Nephron progenitor cell (in vitro differentiated cells): Measurements from ENCODE around the gene MYO1H.

Source experiments
- DNase-seq: peaks from one replicate; pipeline ENCODE4 v3.0.0; 2021
- H3K27ac Mint-ChIP-seq: 2 replicates; pipeline ENCODE4 v1.8.0; 2021; ENCODE audit warnings: mild to moderate bottlenecking, moderate library complexity, mixed read lengths
- H3K27me3 Mint-ChIP-seq: 2 replicates; pipeline ENCODE4 v1.8.0; 2021; ENCODE audit warnings: mild to moderate bottlenecking, low read depth, mixed read lengths; ENCODE audit not compliant: poor library complexity
- H3K36me3 Mint-ChIP-seq: 2 replicates; pipeline ENCODE4 v1.8.0; 2021; ENCODE audit warnings: low read depth, mixed read lengths
- H3K4me1 Mint-ChIP-seq: 2 replicates; pipeline ENCODE4 v1.8.0; 2021; ENCODE audit warnings: mixed read lengths
- H3K4me3 Mint-ChIP-seq: 2 replicates; pipeline ENCODE4 v1.8.0; 2021; ENCODE audit warnings: mild to moderate bottlenecking, moderate library complexity, mixed read lengths
- H3K9me3 Mint-ChIP-seq: 2 replicates; pipeline ENCODE4 v1.8.0; 2021; ENCODE audit warnings: mild to moderate bottlenecking, moderate library complexity, mixed read lengths
- CTCF ChIP-seq: fragments of 200-600 bp; sonication (generic); IDR thresholded peaks from 2 replicates; pipeline ENCODE4 v1.5.0; 2021; ENCODE audit warnings: antibody characterized with exemption

Gene MYO1H

GRCh38 chr12:109430244-109430643 is 82.5 kb downstream of the MYO1H start:
- Mint-ChIP-seq H3K4me1 (peaks cover 24% of the 10 kb centered on the region), H3K4me3 (no peak overlapping the region), H3K27me3 (peaks cover 13% of the 10 kb centered on the region), H3K36me3 (no peaks in the 10 kb centered on the region), H3K9me3 (no peaks in the 10 kb centered on the region), H3K27ac (no peak overlapping the region)
- no peak for TF ChIP-seq CTCF
- no peak for DNase-seq

- Mint-ChIP-seq H3K9me3 (no peaks in the 10 kb centered on the region), H3K27ac (no peak overlapping the region), H3K4me3 (no peak overlapping the region), H3K36me3 (no peaks in the 10 kb centered on the region), H3K27me3 (peaks cover 3% of the 10 kb centered on the region), H3K4me1 (peaks cover 36% of the 10 kb centered on the region)
- no peak for DNase-seq
- TF ChIP-seq CTCF, result no peak
Measured at GRCh38 chr12:109432431-109432830, 84.7 kb downstream of the MYO1H start.

GRCh38 chr12:109432842-109433304 is 85.2 kb downstream of the MYO1H start:
- TF ChIP-seq CTCF, result peak; percentile 70
- peaks cover 36% of the 10 kb centered on the region for H3K4me1 Mint-ChIP-seq
- H3K36me3 Mint-ChIP-seq, result no peaks in the 10 kb centered on the region
- H3K27ac Mint-ChIP-seq, result no peak overlapping the region
- H3K27me3 Mint-ChIP-seq, result peaks cover 3% of the 10 kb centered on the region
- peak; percentile 86 for DNase-seq
- no peaks in the 10 kb centered on the region for H3K9me3 Mint-ChIP-seq
- H3K4me3 Mint-ChIP-seq, result no peak overlapping the region

- Mint-ChIP-seq H3K4me1 (peaks cover 36% of the 10 kb centered on the region), H3K9me3 (no peaks in the 10 kb centered on the region), H3K27ac (no peak overlapping the region), H3K4me3 (no peak overlapping the region), H3K36me3 (no peaks in the 10 kb centered on the region), H3K27me3 (peaks cover 3% of the 10 kb centered on the region)
- TF ChIP-seq CTCF, result peak; percentile 44
- DNase-seq, result peak; percentile 37
Measured at GRCh38 chr12:109433618-109434017, 85.9 kb downstream of the MYO1H start.

- Mint-ChIP-seq H3K4me1 (peaks cover 36% of the 10 kb centered on the region), H3K27me3 (peaks cover 3% of the 10 kb centered on the region), H3K4me3 (no peak overlapping the region), H3K27ac (no peak overlapping the region), H3K36me3 (no peaks in the 10 kb centered on the region), H3K9me3 (no peaks in the 10 kb centered on the region)
- TF ChIP-seq CTCF, result no peak
- no peak for DNase-seq
Measured at GRCh38 chr12:109434582-109434981, 86.9 kb downstream of the MYO1H start.

- no peak for DNase-seq
- Mint-ChIP-seq H3K4me1 (peaks cover 36% of the 10 kb centered on the region), H3K27ac (no peak overlapping the region)
Measured at GRCh38 chr12:109435428-109436187, 87.9 kb downstream of the MYO1H start.

More at GRCh38 chr12:109435428-109436187, 87.9 kb downstream of the MYO1H start:
- no peaks in the 10 kb centered on the region for H3K36me3 Mint-ChIP-seq
- H3K4me3 Mint-ChIP-seq, result no peak overlapping the region
- H3K9me3 Mint-ChIP-seq, result no peaks in the 10 kb centered on the region
- TF ChIP-seq CTCF, result no peak
- H3K27me3 Mint-ChIP-seq, result peaks cover 3% of the 10 kb centered on the region
